ENCODE results near the gene SHC3.

SHC3 gene

GRCh38 chr9:89182369-89182768 lies 3.8 kb upstream of the SHC3 start:
- Histone ChIP-seq H3K4me3 (ENCODE audit: low read depth in 1 of 2, low read length in 2 of 2) (no peak overlapping the region), H3K27ac (ENCODE audit: low read depth, low read length) (no peak overlapping the region), H3K9ac (ENCODE audit: low read length) (no peak overlapping the region), H3K36me3 (ENCODE audit: insufficient read depth, low read length) (no peaks in the 10 kb centered on the region), H3K4me1 (ENCODE audit: insufficient read depth, low read length) (peaks cover 11% of the 10 kb centered on the region), H3K27me3 (ENCODE audit: control insufficient read depth in 1 of 2, insufficient read depth in 2 of 2, low read length in 2 of 2) (peaks cover 16 to 33% of the 10 kb centered on the region in 2 donors), H3K9me3 (ENCODE audit: low read length) (no peaks in the 10 kb centered on the region)

- Histone ChIP-seq H3K4me1 (ENCODE audit: insufficient read depth, low read length) (peaks cover 11% of the 10 kb centered on the region), H3K9ac (ENCODE audit: low read length) (no peak overlapping the region), H3K27ac (ENCODE audit: low read depth, low read length) (peak overlapping the region; percentile 58), H3K27me3 (ENCODE audit: control insufficient read depth in 1 of 2, insufficient read depth in 2 of 2, low read length in 2 of 2) (peaks cover 27 to 45% of the 10 kb centered on the region in 2 donors), H3K36me3 (ENCODE audit: insufficient read depth, low read length) (no peaks in the 10 kb centered on the region), H3K9me3 (ENCODE audit: low read length) (no peaks in the 10 kb centered on the region), H3K4me3 (ENCODE audit: low read depth in 1 of 2, low read length in 2 of 2) (peak overlapping the region; percentile 36 to 53)
These were observed 1.5 kb upstream of the SHC3 start for GRCh38 chr9:89179895-89180734.

GRCh38 chr9:89179540-89179894 lies 899 bp upstream of the SHC3 start:
- no peak overlapping the region for H3K9ac ChIP-seq (ENCODE audit: low read length)
- H3K4me3 ChIP-seq (ENCODE audit: low read depth in 1 of 2, low read length in 2 of 2): peak overlapping the region; percentile 36 to 53
- H3K9me3 ChIP-seq (ENCODE audit: low read length): no peaks in the 10 kb centered on the region
- H3K27ac ChIP-seq (ENCODE audit: low read depth, low read length): no peak overlapping the region
- H3K27me3 ChIP-seq (ENCODE audit: control insufficient read depth in 1 of 2, insufficient read depth in 2 of 2, low read length in 2 of 2): peaks cover 27 to 46% of the 10 kb centered on the region in 2 donors
- H3K4me1 ChIP-seq (ENCODE audit: insufficient read depth, low read length): peaks cover 11% of the 10 kb centered on the region
- H3K36me3 ChIP-seq (ENCODE audit: insufficient read depth, low read length): no peaks in the 10 kb centered on the region

GRCh38 chr9:89178830-89179539 lies 367 bp upstream of the SHC3 start:
- H3K9ac ChIP-seq (ENCODE audit: low read length): no peak overlapping the region

GRCh38 chr9:89177012-89177943 lies 1.3 kb downstream of the SHC3 start:
- Histone ChIP-seq H3K27ac (ENCODE audit: low read depth, low read length) (no peak overlapping the region), H3K4me3 (ENCODE audit: low read depth in 1 of 2, low read length in 2 of 2) (peak overlapping the region; percentile 1 to 12), H3K27me3 (ENCODE audit: control insufficient read depth in 1 of 2, insufficient read depth in 2 of 2, low read length in 2 of 2) (peaks cover 27 to 46% of the 10 kb centered on the region in 2 donors), H3K9me3 (ENCODE audit: low read length) (no peaks in the 10 kb centered on the region), H3K36me3 (ENCODE audit: insufficient read depth, low read length) (no peaks in the 10 kb centered on the region), H3K4me1 (ENCODE audit: insufficient read depth, low read length) (peaks cover 11% of the 10 kb centered on the region), H3K9ac (ENCODE audit: low read length) (no peak overlapping the region)

More at GRCh38 chr9:89178830-89179539, 367 bp upstream of the SHC3 start:
- Histone ChIP-seq H3K27ac (ENCODE audit: low read depth, low read length) (no peak overlapping the region), H3K4me1 (ENCODE audit: insufficient read depth, low read length) (peaks cover 11% of the 10 kb centered on the region), H3K9me3 (ENCODE audit: low read length) (no peaks in the 10 kb centered on the region), H3K36me3 (ENCODE audit: insufficient read depth, low read length) (no peaks in the 10 kb centered on the region), H3K27me3 (ENCODE audit: control insufficient read depth in 1 of 2, insufficient read depth in 2 of 2, low read length in 2 of 2) (peaks cover 27 to 46% of the 10 kb centered on the region in 2 donors), H3K4me3 (ENCODE audit: low read depth in 1 of 2, low read length in 2 of 2) (peak overlapping the region; percentile 8 to 39)

- Histone ChIP-seq H3K27me3 (ENCODE audit: control insufficient read depth in 1 of 2, insufficient read depth in 2 of 2, low read length in 2 of 2) (peaks cover 27 to 41% of the 10 kb centered on the region in 2 donors), H3K9me3 (ENCODE audit: low read length) (no peaks in the 10 kb centered on the region), H3K27ac (ENCODE audit: low read depth, low read length) (peak overlapping the region; percentile 12), H3K4me1 (ENCODE audit: insufficient read depth, low read length) (peaks cover 11% of the 10 kb centered on the region), H3K36me3 (ENCODE audit: insufficient read depth, low read length) (no peaks in the 10 kb centered on the region), H3K4me3 (ENCODE audit: low read depth in 1 of 2, low read length in 2 of 2) (no peak overlapping the region), H3K9ac (ENCODE audit: low read length) (no peak overlapping the region)
These were observed 2.8 kb downstream of the SHC3 start for GRCh38 chr9:89175828-89176261.

- Histone ChIP-seq H3K27ac (ENCODE audit: low read depth, low read length) (no peak overlapping the region), H3K4me3 (ENCODE audit: low read depth in 1 of 2, low read length in 2 of 2) (no peak overlapping the region), H3K4me1 (ENCODE audit: insufficient read depth, low read length) (peaks cover 5% of the 10 kb centered on the region), H3K27me3 (ENCODE audit: control insufficient read depth in 1 of 2, insufficient read depth in 2 of 2, low read length in 2 of 2) (peaks cover 24 to 39% of the 10 kb centered on the region in 2 donors), H3K9me3 (ENCODE audit: low read length) (no peaks in the 10 kb centered on the region), H3K36me3 (ENCODE audit: insufficient read depth, low read length) (no peaks in the 10 kb centered on the region), H3K9ac (ENCODE audit: low read length) (no peak overlapping the region)
These were observed 4.3 kb downstream of the SHC3 start for GRCh38 chr9:89174291-89174690.

GRCh38 chr9:89173072-89173471 lies 5.5 kb downstream of the SHC3 start:
- H3K36me3 ChIP-seq (ENCODE audit: insufficient read depth, low read length): no peaks in the 10 kb centered on the region
- H3K9me3 ChIP-seq (ENCODE audit: low read length): no peaks in the 10 kb centered on the region
- peaks cover 15 to 27% of the 10 kb centered on the region in 2 donors for H3K27me3 ChIP-seq (ENCODE audit: control insufficient read depth in 1 of 2, insufficient read depth in 2 of 2, low read length in 2 of 2)
- no peaks in the 10 kb centered on the region for H3K4me1 ChIP-seq (ENCODE audit: insufficient read depth, low read length)
- no peak overlapping the region for H3K9ac ChIP-seq (ENCODE audit: low read length)
- no peak overlapping the region for H3K4me3 ChIP-seq (ENCODE audit: low read depth in 1 of 2, low read length in 2 of 2)
- no peak overlapping the region for H3K27ac ChIP-seq (ENCODE audit: low read depth, low read length)

GRCh38 chr9:89172398-89172797 lies 6.2 kb downstream of the SHC3 start:
- no peaks in the 10 kb centered on the region for H3K4me1 ChIP-seq (ENCODE audit: insufficient read depth, low read length)
- peaks cover 11 to 20% of the 10 kb centered on the region in 2 donors for H3K27me3 ChIP-seq (ENCODE audit: control insufficient read depth in 1 of 2, insufficient read depth in 2 of 2, low read length in 2 of 2)
- H3K4me3 ChIP-seq (ENCODE audit: low read depth in 1 of 2, low read length in 2 of 2): no peak overlapping the region
- H3K27ac ChIP-seq (ENCODE audit: low read depth, low read length): no peak overlapping the region
- H3K9ac ChIP-seq (ENCODE audit: low read length): no peak overlapping the region
- no peaks in the 10 kb centered on the region for H3K9me3 ChIP-seq (ENCODE audit: low read length)
- no peaks in the 10 kb centered on the region for H3K36me3 ChIP-seq (ENCODE audit: insufficient read depth, low read length)

- Histone ChIP-seq H3K4me1 (ENCODE audit: insufficient read depth, low read length) (no peaks in the 10 kb centered on the region), H3K9ac (ENCODE audit: low read length) (no peak overlapping the region), H3K9me3 (ENCODE audit: low read length) (no peaks in the 10 kb centered on the region), H3K27me3 (ENCODE audit: control insufficient read depth in 1 of 2, insufficient read depth in 2 of 2, low read length in 2 of 2) (peaks cover 4 to 13% of the 10 kb centered on the region in 2 donors), H3K4me3 (ENCODE audit: low read depth in 1 of 2, low read length in 2 of 2) (no peak overlapping the region), H3K36me3 (ENCODE audit: insufficient read depth, low read length) (no peaks in the 10 kb centered on the region), H3K27ac (ENCODE audit: low read depth, low read length) (no peak overlapping the region)
These were observed 6.9 kb downstream of the SHC3 start for GRCh38 chr9:89171693-89172092.

GRCh38 chr9:89171231-89171630 lies 7.4 kb downstream of the SHC3 start:
- Histone ChIP-seq H3K27me3 (ENCODE audit: control insufficient read depth in 1 of 2, insufficient read depth in 2 of 2, low read length in 2 of 2) (peaks cover 0 to 12% of the 10 kb centered on the region in 2 donors), H3K9ac (ENCODE audit: low read length) (no peak overlapping the region), H3K9me3 (ENCODE audit: low read length) (no peaks in the 10 kb centered on the region), H3K4me1 (ENCODE audit: insufficient read depth, low read length) (no peaks in the 10 kb centered on the region), H3K36me3 (ENCODE audit: insufficient read depth, low read length) (no peaks in the 10 kb centered on the region), H3K4me3 (ENCODE audit: low read depth in 1 of 2, low read length in 2 of 2) (no peak overlapping the region), H3K27ac (ENCODE audit: low read depth, low read length) (no peak overlapping the region)

Measured in muscle layer of colon (tissue), 2 donors.